Measurements from ENCODE around the gene SLC15A1. TPM values are rescaled to one million over a fixed set of nuclear protein-coding genes. Genes with fewer than 3 reads are reported as not detected.

The SLC15A1 gene
- total and polyA plus RNA-seq, 4 donors, result 5.8 to 19.7 (median 11.6) TPM

- peaks cover 0 to 20% (median 1%) of the 10 kb centered on the region in 4 donors for H3K36me3 ChIP-seq (ENCODE audit: control insufficient read depth in 4 of 4, insufficient read depth in 3 of 4, low read depth in 1 of 4, low read length in 3 of 4)
- WGBS, result 84% methylated on average over 3 of the region's 3 CpGs
- no peak overlapping the region for H3K27ac ChIP-seq (ENCODE audit: low read depth in 1 of 2, low read length in 2 of 2)
Measured at GRCh38 chr13:98722958-98723357, 29.5 kb downstream of the SLC15A1 start.

GRCh38 chr13:98721825-98722510, 30.5 kb downstream of the SLC15A1 start:
- H3K4me3 ChIP-seq (ENCODE audit: low read depth in 1 of 3, low read length in 3 of 3), result no peak overlapping the region
- peaks cover 4 to 23% (median 10%) of the 10 kb centered on the region in 4 donors for H3K4me1 ChIP-seq (ENCODE audit: control insufficient read depth in 4 of 4, insufficient read depth in 4 of 4, low read length in 3 of 4)
- no peak overlapping the region for H3K9ac ChIP-seq (ENCODE audit: low read depth in 1 of 2, low read length in 2 of 2)
- H3K27ac ChIP-seq (ENCODE audit: low read depth in 1 of 2, low read length in 2 of 2), result no peak overlapping the region
- TF ChIP-seq HNF4G (IDR thresholded peaks at IDR 0.05), result no peak
- TF ChIP-seq MAX (IDR thresholded peaks at IDR 0.05), result no peak
- TF ChIP-seq YY1 (IDR thresholded peaks at IDR 0.05), result no peak
- no peak for TF ChIP-seq JUND (IDR thresholded peaks at IDR 0.05)
- H3K9me3 ChIP-seq (ENCODE audit: control insufficient read depth in 4 of 4, low read length in 3 of 4), result no peaks in the 10 kb centered on the region
- H3K36me3 ChIP-seq (ENCODE audit: control insufficient read depth in 4 of 4, insufficient read depth in 3 of 4, low read depth in 1 of 4, low read length in 3 of 4), result peaks cover 0 to 20% (median 1%) of the 10 kb centered on the region in 4 donors
- H3K27me3 ChIP-seq (ENCODE audit: control insufficient read depth in 4 of 4, insufficient read depth in 4 of 4, low read length in 3 of 4), result no peaks in the 10 kb centered on the region
- DNase-seq (ENCODE audit: low spot score), result no peak
- 97% methylated on average over 11 of the region's 11 CpGs for WGBS

More at GRCh38 chr13:98722958-98723357, 29.5 kb downstream of the SLC15A1 start:
- Histone ChIP-seq H3K9ac (ENCODE audit: low read depth in 1 of 2, low read length in 2 of 2) (no peak overlapping the region), H3K4me1 (ENCODE audit: control insufficient read depth in 4 of 4, insufficient read depth in 4 of 4, low read length in 3 of 4) (peaks cover 3 to 16% (median 7%) of the 10 kb centered on the region in 4 donors), H3K9me3 (ENCODE audit: control insufficient read depth in 4 of 4, low read length in 3 of 4) (no peaks in the 10 kb centered on the region), H3K4me3 (ENCODE audit: low read depth in 1 of 3, low read length in 3 of 3) (no peak overlapping the region), H3K27me3 (ENCODE audit: control insufficient read depth in 4 of 4, insufficient read depth in 4 of 4, low read length in 3 of 4) (no peaks in the 10 kb centered on the region)
- DNase-seq (ENCODE audit: low spot score), result no peak
- TF ChIP-seq HNF4G (IDR thresholded peaks at IDR 0.05), result no peak
- no peak for TF ChIP-seq ZBTB33 (IDR thresholded peaks at IDR 0.05)

- H3K36me3 ChIP-seq (ENCODE audit: control insufficient read depth in 4 of 4, insufficient read depth in 3 of 4, low read depth in 1 of 4, low read length in 3 of 4), result peaks cover 0 to 10% (median 1%) of the 10 kb centered on the region in 4 donors
- TF ChIP-seq FOXA2 (IDR thresholded peaks at IDR 0.05) (peak; percentile 32), RAD21 (IDR thresholded peaks at IDR 0.05) (peak; percentile 25 to 52), ZBTB33 (IDR thresholded peaks at IDR 0.05) (peak; percentile 57), YY1 (IDR thresholded peaks at IDR 0.05) (peak; percentile 37), RXRA (IDR thresholded peaks at IDR 0.05) (peak; percentile 69 to 71), SP1 (IDR thresholded peaks at IDR 0.05) (peak; percentile 61), TAF1 (conservative IDR thresholded peaks at IDR 0.05) (no peak), REST (IDR thresholded peaks at IDR 0.05) (peak; percentile 22), HNF4A (conservative IDR thresholded peaks at IDR 0.05) (peak; percentile 64 to 68), MAX (IDR thresholded peaks at IDR 0.05) (peak; percentile 25), GABPA (IDR thresholded peaks at IDR 0.05 in 1 of 2, conservative IDR thresholded peaks at IDR 0.05 in 1 of 2) (no peak), FOXA1 (IDR thresholded peaks at IDR 0.05) (no peak)
- 62% methylated on average over 7 of the region's 7 CpGs for WGBS
Measured at GRCh38 chr13:98719527-98720250, 32.8 kb downstream of the SLC15A1 start.

More at GRCh38 chr13:98719527-98720250, 32.8 kb downstream of the SLC15A1 start:
- Histone ChIP-seq H3K27me3 (ENCODE audit: control insufficient read depth in 4 of 4, insufficient read depth in 4 of 4, low read length in 3 of 4) (no peaks in the 10 kb centered on the region), H3K9me3 (ENCODE audit: control insufficient read depth in 4 of 4, low read length in 3 of 4) (no peaks in the 10 kb centered on the region), H3K27ac (ENCODE audit: low read depth in 1 of 2, low read length in 2 of 2) (no peak overlapping the region), H3K4me3 (ENCODE audit: low read depth in 1 of 3, low read length in 3 of 3) (no peak overlapping the region), H3K9ac (ENCODE audit: low read depth in 1 of 2, low read length in 2 of 2) (no peak overlapping the region), H3K4me1 (ENCODE audit: control insufficient read depth in 4 of 4, insufficient read depth in 4 of 4, low read length in 3 of 4) (peaks cover 4 to 23% (median 10%) of the 10 kb centered on the region in 4 donors)
- no peak for DNase-seq (ENCODE audit: low spot score)

Data from liver (tissue), 9 donors.